OCI-LY1 (cell line): Measurements from ENCODE around the gene ALDH1A2.
"Not testable (repeated sequence)": the region's sequence is repeated elsewhere in the genome, so short reads cannot be mapped to it uniquely, and the experiment has no call there.

Experiments used
- H2AFZ ChIP-seq: fragments of 200-600 bp; sonication (generic), shearing (Covaris generic); 2 replicates; pipeline ENCODE4 v1.6.0; 2014; ENCODE audit warnings: antibody characterized with exemption, mild to moderate bottlenecking, low read length
- H3F3A ChIP-seq: fragments of 200-600 bp; sonication (generic), shearing (Covaris generic); 2 replicates; pipeline ENCODE4 v1.6.0; 2014; ENCODE audit warnings: mild to moderate bottlenecking, antibody characterized with exemption, low read length, moderate library complexity; ENCODE audit not compliant: insufficient read depth
- H3K27ac ChIP-seq: fragments of 200-600 bp; sonication (generic); 2 replicates; pipeline ENCODE4 v1.5.1; 2014; ENCODE audit warnings: low read length, mixed run types, mild to moderate bottlenecking, low read depth; ENCODE audit not compliant: poor library complexity, severe bottlenecking
- H3K27me3 ChIP-seq: fragments of 200-600 bp; sonication (generic); 2 replicates; pipeline ENCODE4 v1.6.0; 2014; ENCODE audit warnings: antibody characterized with exemption, mild to moderate bottlenecking, low read length, moderate library complexity; ENCODE audit not compliant: insufficient read depth
- H3K36me3 ChIP-seq: fragments of 200-600 bp; sonication (generic); 2 replicates; pipeline ENCODE4 v1.6.1; 2014; ENCODE audit warnings: mild to moderate bottlenecking, antibody characterized with exemption, low read length, moderate library complexity, mixed read lengths; ENCODE audit not compliant: insufficient read depth
- H3K4me1 ChIP-seq: fragments of 200-600 bp; sonication (generic); 2 replicates; pipeline ENCODE4 v1.5.1; 2014; ENCODE audit warnings: mild to moderate bottlenecking, low read length, moderate library complexity; ENCODE audit not compliant: insufficient read depth, severe bottlenecking
- H3K4me2 ChIP-seq: fragments of 200-600 bp; sonication (generic), shearing (Covaris generic); 2 replicates; pipeline ENCODE4 v1.6.1; 2014; ENCODE audit warnings: low read length
- H3K4me3 ChIP-seq: fragments of 200-600 bp; sonication (generic); 2 replicates; pipeline ENCODE4 v1.5.1; 2014; ENCODE audit warnings: low read length, low read depth, mild to moderate bottlenecking, mixed read lengths; ENCODE audit not compliant: poor library complexity, severe bottlenecking
- H3K79me2 ChIP-seq: fragments of 200-600 bp; shearing (Covaris generic); 2 replicates; pipeline ENCODE4 v1.6.1; 2016; ENCODE audit warnings: mixed run types, low read length, mixed read lengths; ENCODE audit not compliant: insufficient read depth
- H3K9ac ChIP-seq: fragments of 200-600 bp; sonication (generic), shearing (Covaris generic); 2 replicates; pipeline ENCODE4 v1.6.1; 2014; ENCODE audit warnings: mild to moderate bottlenecking, low read length, mixed read lengths
- H3K9me2 ChIP-seq: fragments of 200-600 bp; sonication (generic), shearing (Covaris generic); 2 replicates; pipeline ENCODE4 v1.6.1; 2014; ENCODE audit warnings: low read depth, mild to moderate bottlenecking, low read length, mixed read lengths
- H3K9me3 ChIP-seq: fragments of 200-600 bp; shearing (Covaris generic); 2 replicates; pipeline ENCODE4 v1.6.1; 2014; ENCODE audit warnings: low read length, mixed read lengths
- H4K20me1 ChIP-seq: fragments of 200-600 bp; sonication (generic), shearing (Covaris generic); 2 replicates; pipeline ENCODE4 v1.6.0; 2016; ENCODE audit warnings: mild to moderate bottlenecking, low read length; ENCODE audit not compliant: insufficient read depth
- CTCF ChIP-seq: fragments of 200-600 bp; sonication (generic), shearing (Covaris generic); IDR thresholded peaks from 2 replicates; pipeline ENCODE4 v1.5.1; 2017; ENCODE audit warnings: mild to moderate bottlenecking, antibody characterized with exemption, low read length, moderate library complexity, mixed read lengths
- EZH2 ChIP-seq: fragments of 200-600 bp; sonication (generic), shearing (Covaris generic); IDR thresholded peaks from 2 replicates; pipeline ENCODE4 v1.8.0; 2017; ENCODE audit warnings: borderline replicate concordance, mixed run types, mild to moderate bottlenecking, antibody characterized with exemption, low read length, moderate library complexity, mixed read lengths

ALDH1A2 gene

GRCh38 chr15:58046467-58046866 is 19.0 kb downstream of the ALDH1A2 start:
- no peak for TF ChIP-seq EZH2
- no peak for TF ChIP-seq CTCF
- Histone ChIP-seq H3K79me2 (no peaks in the 10 kb centered on the region), H3K27me3 (no peaks in the 10 kb centered on the region), H3F3A (no peaks in the 10 kb centered on the region), H3K36me3 (no peaks in the 10 kb centered on the region), H3K9ac (no peak overlapping the region), H3K27ac (no peak overlapping the region), H3K4me3 (no peak overlapping the region), H2AFZ (no peak overlapping the region), H3K4me1 (no peaks in the 10 kb centered on the region), H3K9me3 (no peaks in the 10 kb centered on the region), H4K20me1 (no peaks in the 10 kb centered on the region), H3K9me2 (no peaks in the 10 kb centered on the region), H3K4me2 (no peak overlapping the region)

GRCh38 chr15:58045376-58045775 is 20.1 kb downstream of the ALDH1A2 start:
- H3K9ac ChIP-seq, H3K4me2 ChIP-seq, H2AFZ ChIP-seq, H3K4me1 ChIP-seq, H3K36me3 ChIP-seq, H3K27ac ChIP-seq, H4K20me1 ChIP-seq, H3K9me3 ChIP-seq, H3K4me3 ChIP-seq, H3K79me2 ChIP-seq, H3K27me3 ChIP-seq, H3K9me2 ChIP-seq, H3F3A ChIP-seq: not testable (repeated sequence)

- no peaks in the 10 kb centered on the region for H3K79me2 ChIP-seq
- no peaks in the 10 kb centered on the region for H3F3A ChIP-seq
- H3K9ac ChIP-seq = no peak overlapping the region
- no peak for TF ChIP-seq EZH2
- TF ChIP-seq CTCF = no peak
- no peak overlapping the region for H3K27ac ChIP-seq
- no peaks in the 10 kb centered on the region for H3K9me3 ChIP-seq
- H3K4me3 ChIP-seq = no peak overlapping the region
- no peaks in the 10 kb centered on the region for H4K20me1 ChIP-seq
- H2AFZ ChIP-seq = no peak overlapping the region
- H3K27me3 ChIP-seq = no peaks in the 10 kb centered on the region
- no peak overlapping the region for H3K4me2 ChIP-seq
- H3K36me3 ChIP-seq = no peaks in the 10 kb centered on the region
- no peaks in the 10 kb centered on the region for H3K9me2 ChIP-seq
- H3K4me1 ChIP-seq = no peaks in the 10 kb centered on the region
Measured at GRCh38 chr15:58044551-58044950, 21.0 kb downstream of the ALDH1A2 start.

- no peak overlapping the region for H2AFZ ChIP-seq
- no peaks in the 10 kb centered on the region for H3K4me1 ChIP-seq
- no peaks in the 10 kb centered on the region for H3F3A ChIP-seq
- no peak overlapping the region for H3K4me2 ChIP-seq
- TF ChIP-seq CTCF (peak; percentile 86), EZH2 (no peak)
- no peak overlapping the region for H3K9ac ChIP-seq
- no peaks in the 10 kb centered on the region for H3K36me3 ChIP-seq
- H4K20me1 ChIP-seq = no peaks in the 10 kb centered on the region
- no peak overlapping the region for H3K4me3 ChIP-seq
- no peak overlapping the region for H3K27ac ChIP-seq
- H3K79me2 ChIP-seq = no peaks in the 10 kb centered on the region
- H3K9me2 ChIP-seq = no peaks in the 10 kb centered on the region
- H3K9me3 ChIP-seq = no peaks in the 10 kb centered on the region
- H3K27me3 ChIP-seq = no peaks in the 10 kb centered on the region
Measured at GRCh38 chr15:58043192-58043903, 22.2 kb downstream of the ALDH1A2 start.
